SK-N-SH treated with all-trans-retinoic acid at 6 μM for 48 hours (cell line): Measurements from ENCODE around the gene ARHGAP22.
A peak's percentile ranks its signal among the peaks of the same experiment; 100 is the strongest.

Experiments
- ATAC-seq: fragments of 200-7000 bp; cut with Tn5 transposase; 3 replicates; pipeline ENCODE4 v1.9.1; 2020; ENCODE audit warnings: mild to moderate bottlenecking, moderate library complexity
- BACH2 ChIP-seq: fragments of 250-450 bp; sonication (Bioruptor Pico); IDR thresholded peaks from 2 replicates; pipeline ENCODE4 v1.9.0; 2021; ENCODE audit warnings: mild to moderate bottlenecking, borderline replicate concordance
- CSDC2 ChIP-seq: fragments of 250-450 bp; sonication (Bioruptor Pico); IDR thresholded peaks from 2 replicates; pipeline ENCODE4 v1.5.0; 2020; ENCODE audit warnings: mild to moderate bottlenecking, moderate library complexity
- ESRRG ChIP-seq: fragments of 250-450 bp; sonication (Bioruptor Pico); IDR thresholded peaks from 2 replicates; pipeline ENCODE4 v1.6.1; 2021; ENCODE audit warnings: mild to moderate bottlenecking
- GLIS3 ChIP-seq: fragments of 250-450 bp; sonication (Bioruptor Pico); IDR thresholded peaks from 2 replicates; pipeline ENCODE4 v1.5.0; 2020; ENCODE audit warnings: mild to moderate bottlenecking, moderate library complexity
- ISL1 ChIP-seq: fragments of 250-450 bp; sonication (Bioruptor Pico); IDR thresholded peaks from 2 replicates; pipeline ENCODE4 v2.1.2; 2022; ENCODE audit warnings: mild to moderate bottlenecking, moderate library complexity
- OSR1 ChIP-seq: fragments of 250-450 bp; sonication (Bioruptor Pico); IDR thresholded peaks from 2 replicates; pipeline ENCODE4 v1.8.0; 2022; ENCODE audit warnings: moderate library complexity, mild to moderate bottlenecking, inconsistent platforms
- POU6F1 ChIP-seq: fragments of 250-450 bp; sonication (Bioruptor Pico); IDR thresholded peaks from 2 replicates; pipeline ENCODE4 v1.8.0; 2021; ENCODE audit warnings: low read depth, mild to moderate bottlenecking, moderate library complexity, borderline replicate concordance
- PPARA ChIP-seq: fragments of 250-450 bp; sonication (Bioruptor Pico); IDR thresholded peaks from 2 replicates; pipeline ENCODE4 v1.5.0; 2020; ENCODE audit warnings: mild to moderate bottlenecking, borderline replicate concordance
- RARB ChIP-seq: fragments of 250-450 bp; sonication (Bioruptor Pico); IDR thresholded peaks from 2 replicates; pipeline ENCODE4 v1.8.0; 2021; ENCODE audit warnings: mild to moderate bottlenecking, moderate library complexity
- SNAI2 ChIP-seq: fragments of 250-450 bp; sonication (Bioruptor Pico); IDR thresholded peaks from 2 replicates; pipeline ENCODE4 v1.5.0; 2020; ENCODE audit warnings: mild to moderate bottlenecking, moderate library complexity
- TOX ChIP-seq: fragments of 250-450 bp; sonication (Bioruptor Pico); IDR thresholded peaks from 2 replicates; pipeline ENCODE4 v1.8.0; 2021; ENCODE audit warnings: mild to moderate bottlenecking, moderate library complexity, borderline replicate concordance
- ZC3H10 ChIP-seq: fragments of 250-450 bp; sonication (Bioruptor Pico); IDR thresholded peaks from 2 replicates; pipeline ENCODE4 v1.5.1; 2021; ENCODE audit warnings: mild to moderate bottlenecking, moderate library complexity
- ZFP30 ChIP-seq: fragments of 450-650 bp; formaldehyde crosslinking; IDR thresholded peaks from 2 replicates; pipeline ENCODE4 v1.5.0; 2022; ENCODE audit warnings: mild to moderate bottlenecking, moderate library complexity
- ZNF565 ChIP-seq: fragments of 450-650 bp; formaldehyde crosslinking; conservative IDR thresholded peaks from 2 replicates; pipeline ENCODE4 v1.5.0; 2020; ENCODE audit warnings: low read depth, mild to moderate bottlenecking, moderate library complexity
- ZNF70 ChIP-seq: fragments of 450-650 bp; formaldehyde crosslinking; IDR thresholded peaks from 2 replicates; pipeline ENCODE4 v1.5.0; 2020; ENCODE audit warnings: mild to moderate bottlenecking, moderate library complexity
- ZNF8 ChIP-seq: fragments of 450-650 bp; formaldehyde crosslinking; IDR thresholded peaks from 2 replicates; pipeline ENCODE4 v1.5.0; 2020; ENCODE audit warnings: mild to moderate bottlenecking, moderate library complexity
- TF ChIP-seq, protein P1 (sequence below): fragments of 250-450 bp; sonication (Bioruptor Pico); IDR thresholded peaks from 2 replicates; pipeline ENCODE4 v1.5.0; 2020; ENCODE audit warnings: mild to moderate bottlenecking, moderate library complexity
- TF ChIP-seq, protein P2 (sequence below): fragments of 250-450 bp; sonication (Bioruptor Pico); IDR thresholded peaks from 2 replicates; pipeline ENCODE4 v1.5.1; 2021; ENCODE audit warnings: mild to moderate bottlenecking, moderate library complexity
- TF ChIP-seq, protein P3 (sequence below): fragments of 250-450 bp; sonication (Bioruptor Pico); IDR thresholded peaks from 2 replicates; pipeline ENCODE4 v1.5.1; 2020; ENCODE audit warnings: low read depth, mild to moderate bottlenecking, moderate library complexity

Gene ARHGAP22

GRCh38 chr10:48608279-48608681 is 3.4 kb upstream of the ARHGAP22 start:
- peak; percentile 65 for ATAC-seq

DNA sequence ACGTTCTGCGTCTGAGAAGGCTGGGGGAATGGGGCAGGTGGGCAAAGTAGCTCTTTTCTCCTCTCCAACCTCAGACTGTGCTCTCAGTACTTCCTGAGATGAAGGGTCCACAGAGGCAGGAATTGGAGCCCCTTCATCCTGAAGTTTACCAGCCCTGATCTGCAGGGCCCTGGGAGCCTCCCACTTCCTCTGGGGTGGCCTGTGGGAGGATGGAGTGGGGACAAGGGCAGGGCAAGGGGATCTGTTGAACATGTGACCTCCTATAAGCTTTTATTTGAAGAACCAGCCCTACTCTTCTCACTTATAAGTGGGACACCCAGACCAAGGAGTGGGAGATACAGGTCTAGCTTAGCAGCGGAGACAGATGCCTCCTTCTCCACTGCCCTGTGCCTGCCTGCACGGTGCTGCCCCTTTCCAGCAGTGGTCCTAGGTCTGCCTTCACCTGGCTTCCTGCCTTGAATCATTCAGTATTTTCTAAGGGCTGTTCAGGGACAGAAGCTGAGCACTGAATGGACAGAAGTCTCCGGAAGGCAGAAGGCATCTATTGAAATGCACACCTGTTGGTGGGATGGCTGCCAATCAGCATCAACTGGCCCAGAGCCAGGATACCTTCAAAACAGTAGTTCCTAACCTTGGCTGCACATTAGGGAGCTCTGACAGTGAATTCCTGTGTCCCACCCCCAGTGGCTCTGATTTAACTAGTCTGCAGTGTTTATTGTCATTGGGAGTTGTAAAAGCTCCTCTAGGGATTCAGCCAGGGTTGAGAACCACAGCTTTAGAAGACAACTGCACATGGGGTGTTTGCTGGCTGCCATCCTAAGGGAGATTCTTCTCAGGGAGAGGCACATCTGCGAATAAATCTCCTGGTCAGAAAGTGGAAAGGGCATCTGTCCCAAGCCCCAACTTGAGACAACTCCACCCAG is 2.7 kb upstream of the ARHGAP22 start:
- no peak for ATAC-seq
- TF ChIP-seq ISL1 (CRISPR knock-in tag) (no peak), CSDC2 (CRISPR knock-in tag) (no peak), ZNF8 (CRISPR knock-in tag) (no peak), RARB (CRISPR knock-in tag) (no peak), ZNF70 (CRISPR knock-in tag) (no peak), ZNF565 (CRISPR knock-in tag) (no peak), POU6F1 (CRISPR knock-in tag) (no peak), OSR1 (CRISPR knock-in tag) (no peak), TOX (CRISPR knock-in tag) (no peak), GLIS3 (CRISPR knock-in tag) (no peak), SNAI2 (CRISPR knock-in tag) (no peak), ZFP30 (no peak), ZC3H10 (CRISPR knock-in tag) (no peak), ESRRG (CRISPR knock-in tag) (no peak)
- TF ChIP-seq, protein P1, sequence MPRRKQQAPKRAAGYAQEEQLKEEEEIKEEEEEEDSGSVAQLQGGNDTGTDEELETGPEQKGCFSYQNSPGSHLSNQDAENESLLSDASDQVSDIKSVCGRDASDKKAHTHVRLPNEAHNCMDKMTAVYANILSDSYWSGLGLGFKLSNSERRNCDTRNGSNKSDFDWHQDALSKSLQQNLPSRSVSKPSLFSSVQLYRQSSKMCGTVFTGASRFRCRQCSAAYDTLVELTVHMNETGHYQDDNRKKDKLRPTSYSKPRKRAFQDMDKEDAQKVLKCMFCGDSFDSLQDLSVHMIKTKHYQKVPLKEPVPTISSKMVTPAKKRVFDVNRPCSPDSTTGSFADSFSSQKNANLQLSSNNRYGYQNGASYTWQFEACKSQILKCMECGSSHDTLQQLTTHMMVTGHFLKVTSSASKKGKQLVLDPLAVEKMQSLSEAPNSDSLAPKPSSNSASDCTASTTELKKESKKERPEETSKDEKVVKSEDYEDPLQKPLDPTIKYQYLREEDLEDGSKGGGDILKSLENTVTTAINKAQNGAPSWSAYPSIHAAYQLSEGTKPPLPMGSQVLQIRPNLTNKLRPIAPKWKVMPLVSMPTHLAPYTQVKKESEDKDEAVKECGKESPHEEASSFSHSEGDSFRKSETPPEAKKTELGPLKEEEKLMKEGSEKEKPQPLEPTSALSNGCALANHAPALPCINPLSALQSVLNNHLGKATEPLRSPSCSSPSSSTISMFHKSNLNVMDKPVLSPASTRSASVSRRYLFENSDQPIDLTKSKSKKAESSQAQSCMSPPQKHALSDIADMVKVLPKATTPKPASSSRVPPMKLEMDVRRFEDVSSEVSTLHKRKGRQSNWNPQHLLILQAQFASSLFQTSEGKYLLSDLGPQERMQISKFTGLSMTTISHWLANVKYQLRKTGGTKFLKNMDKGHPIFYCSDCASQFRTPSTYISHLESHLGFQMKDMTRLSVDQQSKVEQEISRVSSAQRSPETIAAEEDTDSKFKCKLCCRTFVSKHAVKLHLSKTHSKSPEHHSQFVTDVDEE, result no peak
- TF ChIP-seq, protein P2, sequence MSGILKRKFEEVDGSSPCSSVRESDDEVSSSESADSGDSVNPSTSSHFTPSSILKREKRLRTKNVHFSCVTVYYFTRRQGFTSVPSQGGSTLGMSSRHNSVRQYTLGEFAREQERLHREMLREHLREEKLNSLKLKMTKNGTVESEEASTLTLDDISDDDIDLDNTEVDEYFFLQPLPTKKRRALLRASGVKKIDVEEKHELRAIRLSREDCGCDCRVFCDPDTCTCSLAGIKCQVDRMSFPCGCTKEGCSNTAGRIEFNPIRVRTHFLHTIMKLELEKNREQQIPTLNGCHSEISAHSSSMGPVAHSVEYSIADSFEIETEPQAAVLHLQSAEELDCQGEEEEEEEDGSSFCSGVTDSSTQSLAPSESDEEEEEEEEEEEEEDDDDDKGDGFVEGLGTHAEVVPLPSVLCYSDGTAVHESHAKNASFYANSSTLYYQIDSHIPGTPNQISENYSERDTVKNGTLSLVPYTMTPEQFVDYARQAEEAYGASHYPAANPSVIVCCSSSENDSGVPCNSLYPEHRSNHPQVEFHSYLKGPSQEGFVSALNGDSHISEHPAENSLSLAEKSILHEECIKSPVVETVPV (CRISPR knock-in tag), result no peak
- TF ChIP-seq, protein P3, sequence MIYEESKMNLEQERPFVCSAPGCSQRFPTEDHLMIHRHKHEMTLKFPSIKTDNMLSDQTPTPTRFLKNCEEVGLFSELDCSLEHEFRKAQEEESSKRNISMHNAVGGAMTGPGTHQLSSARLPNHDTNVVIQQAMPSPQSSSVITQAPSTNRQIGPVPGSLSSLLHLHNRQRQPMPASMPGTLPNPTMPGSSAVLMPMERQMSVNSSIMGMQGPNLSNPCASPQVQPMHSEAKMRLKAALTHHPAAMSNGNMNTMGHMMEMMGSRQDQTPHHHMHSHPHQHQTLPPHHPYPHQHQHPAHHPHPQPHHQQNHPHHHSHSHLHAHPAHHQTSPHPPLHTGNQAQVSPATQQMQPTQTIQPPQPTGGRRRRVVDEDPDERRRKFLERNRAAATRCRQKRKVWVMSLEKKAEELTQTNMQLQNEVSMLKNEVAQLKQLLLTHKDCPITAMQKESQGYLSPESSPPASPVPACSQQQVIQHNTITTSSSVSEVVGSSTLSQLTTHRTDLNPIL, result no peak

More at GRCh38 chr10:48608279-48608681, 3.4 kb upstream of the ARHGAP22 start:
- TF ChIP-seq, protein P1, result no peak
- TF ChIP-seq SNAI2 (CRISPR knock-in tag) (no peak), ISL1 (CRISPR knock-in tag) (no peak), TOX (CRISPR knock-in tag) (no peak), ZFP30 (no peak), PPARA (CRISPR knock-in tag) (no peak), ZNF565 (CRISPR knock-in tag) (no peak), RARB (CRISPR knock-in tag) (no peak), BACH2 (CRISPR knock-in tag) (no peak), CSDC2 (CRISPR knock-in tag) (no peak)
- TF ChIP-seq, protein P3, result no peak
